C4-2B (cell line): Measurements from ENCODE around the gene NARF.
"Not testable (repeated sequence)": the region's sequence is repeated elsewhere in the genome, so short reads cannot be mapped to it uniquely, and the experiment has no call there.

ENCODE experiments used
- H3K27ac ChIP-seq: fragments of 450-650 bp; 2 replicates; pipeline ENCODE4 v1.5.1; 2017
- CTCF ChIP-seq: fragments of 450-650 bp; conservative IDR thresholded peaks from 2 replicates; pipeline ENCODE4 v1.5.1; 2017; ENCODE audit warnings: mild to moderate bottlenecking
- ZFX ChIP-seq: fragments of 450-650 bp; IDR thresholded peaks from 2 replicates; pipeline ENCODE4 v1.6.1; 2017

The NARF gene

DNA sequence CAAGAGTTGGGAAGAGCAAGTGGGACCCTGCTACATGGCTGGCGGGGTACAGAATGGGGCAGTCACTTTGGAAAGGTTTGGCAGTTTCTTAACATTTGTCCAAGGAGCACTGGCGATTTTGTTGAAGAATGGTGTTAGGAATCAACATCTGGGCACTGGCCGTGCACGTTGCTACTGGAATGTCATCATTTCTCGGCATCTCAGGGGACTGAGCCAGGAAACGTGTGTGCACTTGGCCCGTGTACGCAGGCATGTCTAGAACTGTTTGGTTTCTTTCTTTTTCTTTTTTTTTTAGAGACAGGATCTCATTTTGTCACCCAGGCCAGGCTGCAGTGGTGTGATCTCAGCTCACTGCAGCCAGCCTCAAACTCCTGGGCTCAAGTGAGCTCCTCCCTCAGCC is 43.7 kb downstream of the NARF start:
- TF ChIP-seq ZFX (no peak), CTCF (no peak)
- H3K27ac ChIP-seq: no peak overlapping the region

DNA sequence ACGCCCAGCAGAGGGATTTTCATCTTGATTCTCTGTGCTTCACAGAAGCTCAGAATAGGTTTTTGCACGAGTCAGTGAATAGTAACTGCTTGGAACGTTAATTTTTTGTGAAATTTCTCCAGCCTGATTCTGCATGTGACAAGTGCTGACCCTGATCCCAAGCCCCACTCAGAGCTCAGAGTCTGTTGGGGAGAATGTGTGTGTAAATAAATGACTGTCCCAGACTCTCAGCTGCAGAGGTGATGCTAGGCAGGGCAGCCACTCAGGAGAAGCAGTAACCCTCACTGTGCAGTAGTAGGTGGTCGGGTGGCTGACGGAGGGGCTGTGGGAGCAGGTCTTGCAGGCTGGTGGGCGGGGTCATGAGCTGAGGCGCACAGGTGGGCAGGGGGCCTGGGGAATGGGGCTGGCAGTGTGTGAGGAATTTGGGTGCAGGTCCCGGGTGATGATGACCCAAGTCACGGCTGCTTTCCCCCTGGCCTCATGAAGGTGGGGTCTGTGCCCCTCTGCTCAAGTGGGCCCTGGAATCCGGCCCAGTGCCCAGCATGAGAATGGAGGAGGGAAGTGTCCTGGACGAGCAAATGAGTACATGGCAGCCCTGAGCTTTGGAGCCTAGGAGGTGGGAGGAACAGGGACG is 44.7 kb downstream of the NARF start:
- H3K27ac ChIP-seq: no peak overlapping the region
- TF ChIP-seq CTCF (no peak), ZFX (no peak)

- TF ChIP-seq CTCF: no peak
- no peak for TF ChIP-seq ZFX
- no peak overlapping the region for H3K27ac ChIP-seq
Observed at GRCh38 chr17:82503728-82504308, 45.3 kb downstream of the NARF start.

GRCh38 chr17:82505296-82505695 is 46.8 kb downstream of the NARF start:
- TF ChIP-seq CTCF (no peak), ZFX (no peak)
- H3K27ac ChIP-seq: no peak overlapping the region

DNA sequence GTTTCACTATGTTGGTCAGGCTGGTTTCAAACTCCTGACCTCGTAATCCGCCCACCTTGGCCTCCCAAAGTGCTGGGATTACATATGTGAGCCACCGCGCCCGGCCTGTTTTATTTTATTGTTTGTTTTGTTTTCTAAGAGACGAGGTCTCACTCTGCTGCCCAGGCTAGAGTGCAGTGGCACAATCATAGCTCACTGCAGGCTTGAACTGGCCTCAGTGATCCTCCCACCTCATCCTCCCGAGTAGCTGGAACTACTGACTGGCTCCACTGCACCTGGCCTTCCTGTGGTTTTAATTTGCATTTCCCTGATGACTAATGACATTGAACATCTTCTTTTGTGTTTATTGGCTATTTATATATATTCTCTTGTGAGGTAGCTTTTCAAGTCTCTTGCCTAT is 47.9 kb downstream of the NARF start:
- not testable (repeated sequence) for H3K27ac ChIP-seq

DNA sequence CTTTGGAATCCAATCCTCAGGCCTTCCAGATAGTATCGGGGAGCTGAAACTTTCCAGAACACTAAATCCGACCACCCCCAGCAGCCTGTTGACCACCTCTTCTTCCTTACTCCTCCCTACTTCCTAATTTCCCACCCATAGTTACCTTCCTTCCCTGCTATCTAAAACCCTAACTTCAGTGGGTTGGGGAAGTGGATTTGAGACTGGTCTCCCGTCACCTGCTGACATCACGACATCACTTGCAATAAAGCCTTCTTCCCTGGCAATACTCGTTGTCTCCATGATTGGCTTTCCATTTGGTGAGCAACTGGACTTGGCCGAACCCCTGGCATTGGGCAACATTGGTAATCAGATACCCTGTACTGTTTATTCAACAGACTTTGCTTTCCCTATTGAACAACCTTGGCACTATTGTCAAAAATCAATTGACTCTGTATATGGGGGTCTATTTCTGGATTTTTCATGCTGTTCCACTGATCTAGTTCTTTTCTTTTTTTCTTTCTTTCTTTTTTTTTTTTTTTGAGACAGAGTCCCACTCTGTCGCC is 49.2 kb downstream of the NARF start:
- TF ChIP-seq CTCF: no peak
- no peak for TF ChIP-seq ZFX
- no peak overlapping the region for H3K27ac ChIP-seq

GRCh38 chr17:82511642-82512041 is 53.1 kb downstream of the NARF start:
- not testable (repeated sequence) for H3K27ac ChIP-seq

GRCh38 chr17:82513864-82514263 is 55.3 kb downstream of the NARF start:
- not testable (repeated sequence) for H3K27ac ChIP-seq

GRCh38 chr17:82517230-82517865 is 58.8 kb downstream of the NARF start:
- TF ChIP-seq CTCF (no peak), ZFX (no peak)
- H3K27ac ChIP-seq: no peak overlapping the region
